ENCODE data around the gene HMCN1.

DNA sequence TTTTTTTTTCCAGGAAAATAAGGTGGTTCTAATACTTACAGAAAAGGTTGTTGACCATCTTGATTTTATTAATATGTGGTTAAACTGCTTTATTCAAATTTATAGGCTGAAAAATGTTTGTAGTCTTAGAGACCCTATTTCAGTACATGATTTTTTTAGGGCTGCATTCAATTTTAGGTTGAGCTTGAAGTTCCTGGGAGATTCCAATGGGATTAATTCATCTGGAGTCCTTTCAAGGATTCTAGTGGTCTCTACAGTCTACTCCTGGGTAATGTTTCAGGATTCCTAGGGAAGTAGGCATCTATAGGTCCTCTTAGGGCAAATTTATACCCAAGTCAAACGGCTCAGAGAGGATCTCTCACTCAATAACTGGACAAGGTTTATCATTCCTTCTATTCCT is 126.7 kb downstream of the HMCN1 start:
- TF ChIP-seq, protein P1, sequence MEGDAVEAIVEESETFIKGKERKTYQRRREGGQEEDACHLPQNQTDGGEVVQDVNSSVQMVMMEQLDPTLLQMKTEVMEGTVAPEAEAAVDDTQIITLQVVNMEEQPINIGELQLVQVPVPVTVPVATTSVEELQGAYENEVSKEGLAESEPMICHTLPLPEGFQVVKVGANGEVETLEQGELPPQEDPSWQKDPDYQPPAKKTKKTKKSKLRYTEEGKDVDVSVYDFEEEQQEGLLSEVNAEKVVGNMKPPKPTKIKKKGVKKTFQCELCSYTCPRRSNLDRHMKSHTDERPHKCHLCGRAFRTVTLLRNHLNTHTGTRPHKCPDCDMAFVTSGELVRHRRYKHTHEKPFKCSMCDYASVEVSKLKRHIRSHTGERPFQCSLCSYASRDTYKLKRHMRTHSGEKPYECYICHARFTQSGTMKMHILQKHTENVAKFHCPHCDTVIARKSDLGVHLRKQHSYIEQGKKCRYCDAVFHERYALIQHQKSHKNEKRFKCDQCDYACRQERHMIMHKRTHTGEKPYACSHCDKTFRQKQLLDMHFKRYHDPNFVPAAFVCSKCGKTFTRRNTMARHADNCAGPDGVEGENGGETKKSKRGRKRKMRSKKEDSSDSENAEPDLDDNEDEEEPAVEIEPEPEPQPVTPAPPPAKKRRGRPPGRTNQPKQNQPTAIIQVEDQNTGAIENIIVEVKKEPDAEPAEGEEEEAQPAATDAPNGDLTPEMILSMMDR (IDR thresholded peaks at IDR 0.05): no peak
- no peak for TF ChIP-seq POLR2A (IDR thresholded peaks at IDR 0.05)
- TF ChIP-seq EP300 (IDR thresholded peaks at IDR 0.05): no peak
